Activated CD4-positive, alpha-beta T cell treated with anti-CD3 and anti-CD28 coated beads, Interleukin-2, amount 50 U/mL, for 4 hours (primary cell): ENCODE data around the gene HOPX.
"Not testable (repeated sequence)": the region's sequence is repeated elsewhere in the genome, so short reads cannot be mapped to it uniquely, and the experiment has no call there.

ENCODE experiments used
- DNase-seq, 2 experiments: peaks; one replicate each; pipeline ENCODE4 v3.0.0-alpha.2; 2020

HOPX gene

GRCh38 chr4:56622176-56622575 lies 58.9 kb downstream of the HOPX start:
- DNase-seq: no peak

GRCh38 chr4:56619816-56620215 lies 61.3 kb downstream of the HOPX start:
- DNase-seq: no peak

GRCh38 chr4:56619160-56619559 lies 61.9 kb downstream of the HOPX start:
- no peak for DNase-seq

GRCh38 chr4:56618734-56619133 lies 62.4 kb downstream of the HOPX start:
- no peak for DNase-seq

GRCh38 chr4:56613101-56613862 lies 67.8 kb downstream of the HOPX start:
- no peak for DNase-seq

- no peak for DNase-seq
Measured at GRCh38 chr4:56612282-56612681, 68.8 kb downstream of the HOPX start.

- DNase-seq: no peak
Measured at GRCh38 chr4:56611501-56611900, 69.6 kb downstream of the HOPX start.

- DNase-seq: not testable (repeated sequence)
Measured at GRCh38 chr4:56610170-56610569, 70.9 kb downstream of the HOPX start.

- DNase-seq: no peak
Measured at GRCh38 chr4:56607926-56608325, 73.2 kb downstream of the HOPX start.

- DNase-seq: no peak
Measured at GRCh38 chr4:56606385-56606784, 74.7 kb downstream of the HOPX start.

GRCh38 chr4:56605464-56605863 lies 75.6 kb downstream of the HOPX start:
- not testable (repeated sequence) for DNase-seq

- DNase-seq: no peak
Measured at GRCh38 chr4:56603297-56603696, 77.8 kb downstream of the HOPX start.
